Pancreas (tissue), 10 donors: ENCODE data around the gene NDUFB10. TPM values are rescaled to one million over a fixed set of nuclear protein-coding genes. Genes with fewer than 3 reads are reported as not detected.

Source experiments
- ATAC-seq, 4 donors: fragments of 200-7000 bp; cut with Tn5 transposase; one replicate each; pipeline versions ENCODE4 v1.8.0 to v1.9.1; 2020; ENCODE audit warnings: mild to moderate bottlenecking in 4 of 4, moderate library complexity in 4 of 4
- DNase-seq, 6 donors: peaks; one replicate each; pipeline ENCODE4 v3.0.0-alpha.2; 2020
- FAIRE-seq: peaks from 2 replicates; lab custom pipeline; 2012; peaks lifted over from hg19 to GRCh38; lab: Jason Lieb, UNC
- H3K27ac ChIP-seq, 4 donors: fragments of 200-600 bp; sonication (generic); 1 replicate in 3 of 4; 2 replicates in 1 of 4; pipeline versions ENCODE4 v1.5.0 to v1.8.0; 2020
- H3K27me3 ChIP-seq, 4 donors: fragments of 200-600 bp; one replicate each; pipeline ENCODE4 v1.8.0; 2021
- H3K36me3 ChIP-seq, 3 donors: fragments of 200-600 bp; sonication (generic) in 1 of 3; one replicate each; pipeline versions ENCODE4 v1.5.0 to v1.8.0; 2020 to 2021
- H3K4me1 ChIP-seq, 3 donors: fragments of 200-600 bp; one replicate each; pipeline ENCODE4 v1.8.0; 2021
- H3K4me3 ChIP-seq, 4 donors: fragments of 200-600 bp; sonication (generic) in 2 of 4; one replicate each; pipeline versions ENCODE4 v1.5.0 to v1.8.0; 2020 to 2021
- H3K9me3 ChIP-seq, 4 donors: fragments of 200-600 bp; one replicate each; pipeline ENCODE4 v1.8.0; 2021
- CTCF ChIP-seq, 4 donors: fragments of 200-600 bp; sonication (generic) in 3 of 4; IDR thresholded peaks; one replicate each; pipeline versions ENCODE4 v1.5.0 to v1.8.0; 2021; ENCODE audit warnings: antibody characterized with exemption in 4 of 4
- WGBS, 2 donors: extraction: QIAGEN DNeasy Blood & Tissue Kit; methylation state at CpG; one replicate each; pipeline ENCODE4 v1.1.7; 2013; 5-methylcytosine and 5-hydroxymethylcytosine counted together
- intact Hi-C, 3 donors: fragments of 100-400 bp; cut with DNase I; formaldehyde crosslinking; loops; one replicate each; pipeline versions ENCODE4 v1.11.1 to v1.14.2; 2022
- polyA plus RNA-seq, 2 donors: library from polyadenylated mRNA; stranded (reverse); fragments of 200-250 nt; gene quantifications; one replicate each; pipeline ENCODE4 v1.2.3, GENCODE V29; 2013
- total RNA-seq, 6 donors: library from RNA; stranded (reverse); fragmentation: NEBNext Ultra II Directional in 4 of 6; extraction: Animal tissue kit (Norgen Biotek cat#: 25700) in 4 of 6; gene quantifications; one replicate each; pipeline versions ENCODE4 v1.2.1 to v1.2.4, GENCODE V29; 2021 to 2023
- donor health status: healthy with polysubstance abuse.
- donor health status: DM: no; HTN: no; CAD: no; lungs with moderate emphysema.
- donor health status: DM: no; HTN: no; CAD: no.
- donor health status: control.
- donor health status: control.
- donor health status: Bipolar disorder and iron deficiency.
- donor health status: DM: yes; HTN: yes; CAD: no.
- donor health status: DM: no; HTN: no; CAD: no.
- donor health status: DM: no; HTN: no; CAD: no.
- donor health status: DM: yes; HTN: yes; CAD: no.

NDUFB10 gene
- total and polyA plus RNA-seq, 8 donors: 54.0 to 108 (median 65.9) TPM

- H3K27me3 ChIP-seq: no peaks in the 10 kb centered on the region
- H3K4me1 ChIP-seq: no peaks in the 10 kb centered on the region
- DNase-seq: peak in 1 of 6 donors; percentile 22
- H3K27ac ChIP-seq: no peak overlapping the region
- no peak for TF ChIP-seq CTCF (IDR thresholded peaks at IDR 0.05)
- no peaks in the 10 kb centered on the region for H3K9me3 ChIP-seq
- intact Hi-C loops: no loop called here
- ATAC-seq: no peak
- 90% methylated on average over 38 of the region's 38 CpGs for WGBS, 2 donors
- H3K36me3 ChIP-seq: no peaks in the 10 kb centered on the region
- H3K4me3 ChIP-seq: no peak overlapping the region
- no peak for FAIRE-seq
These were observed 12.6 kb upstream of the NDUFB10 start for GRCh38 chr16:1946495-1947368.

GRCh38 chr16:1947369-1947670, 12.0 kb upstream of the NDUFB10 start:
- 89 to 90% methylated on average over 9 of the region's 9 CpGs for WGBS, 2 donors
- no peaks in the 10 kb centered on the region for H3K4me1 ChIP-seq
- no peak for ATAC-seq
- no peak overlapping the region for H3K27ac ChIP-seq
- H3K36me3 ChIP-seq: no peaks in the 10 kb centered on the region
- no peaks in the 10 kb centered on the region for H3K9me3 ChIP-seq
- DNase-seq: no peak
- FAIRE-seq: no peak
- intact Hi-C loops: no loop called here
- no peak for TF ChIP-seq CTCF (IDR thresholded peaks at IDR 0.05)
- no peaks in the 10 kb centered on the region for H3K27me3 ChIP-seq
- H3K4me3 ChIP-seq: no peak overlapping the region

- no peak for FAIRE-seq
- Histone ChIP-seq H3K9me3 (no peaks in the 10 kb centered on the region), H3K36me3 (no peaks in the 10 kb centered on the region), H3K27me3 (no peaks in the 10 kb centered on the region), H3K4me3 (no peak overlapping the region), H3K4me1 (peaks cover 0 to 5% (median 0%) of the 10 kb centered on the region in 3 donors), H3K27ac (no peak overlapping the region)
- DNase-seq: no peak
- intact Hi-C loops: no loop called here
- ATAC-seq: no peak
- WGBS, 2 donors: 92 to 94% methylated on average over 10 to 11 of the region's 11 CpGs
- TF ChIP-seq CTCF (IDR thresholded peaks at IDR 0.05): no peak
These were observed 9.8 kb upstream of the NDUFB10 start for GRCh38 chr16:1949507-1949906.

GRCh38 chr16:1950047-1950446, 9.3 kb upstream of the NDUFB10 start:
- no peaks in the 10 kb centered on the region for H3K36me3 ChIP-seq
- no peak overlapping the region for H3K27ac ChIP-seq
- TF ChIP-seq CTCF (IDR thresholded peaks at IDR 0.05): no peak
- 78 to 80% methylated on average over 6 to 7 of the region's 7 CpGs for WGBS, 2 donors
- H3K9me3 ChIP-seq: no peaks in the 10 kb centered on the region
- ATAC-seq (no peak), DNase-seq (peak in 1 of 6 donors; percentile 13), FAIRE-seq (no peak)
- intact Hi-C loops: no loop called here
- peaks cover 0 to 7% (median 0%) of the 10 kb centered on the region in 3 donors for H3K4me1 ChIP-seq
- no peaks in the 10 kb centered on the region for H3K27me3 ChIP-seq
- no peak overlapping the region for H3K4me3 ChIP-seq

- 88 to 90% methylated on average over 19 of the region's 19 CpGs for WGBS, 2 donors
These were observed 8.8 kb upstream of the NDUFB10 start for GRCh38 chr16:1950559-1950958.

More at GRCh38 chr16:1950559-1950958, 8.8 kb upstream of the NDUFB10 start:
- H3K27ac ChIP-seq: no peak overlapping the region
- peaks cover 0 to 7% (median 0%) of the 10 kb centered on the region in 3 donors for H3K4me1 ChIP-seq
- H3K27me3 ChIP-seq: no peaks in the 10 kb centered on the region
- ATAC-seq: no peak
- no peak overlapping the region for H3K4me3 ChIP-seq
- DNase-seq: no peak
- H3K36me3 ChIP-seq: no peaks in the 10 kb centered on the region
- no peak for FAIRE-seq
- no peak for TF ChIP-seq CTCF (IDR thresholded peaks at IDR 0.05)
- intact Hi-C loops: no loop called here
- no peaks in the 10 kb centered on the region for H3K9me3 ChIP-seq
